HepG2 (cell line): ENCODE data around the gene SELENOS. TPM values are rescaled to one million over a fixed set of nuclear protein-coding genes. Genes with fewer than 3 reads are reported as not detected.

Experiments used
- BRCA1 ChIP-seq: sonication (generic); formaldehyde crosslinking; IDR thresholded peaks from 2 replicates; pipeline ENCODE4 v1.4.0; 2020; ENCODE audit warnings: missing genetic modification reagents
- JUND ChIP-seq: sonication (generic); formaldehyde crosslinking; IDR thresholded peaks from 2 replicates; pipeline ENCODE4 v1.8.0; 2022; ENCODE audit warnings: mild to moderate bottlenecking, missing genetic modification reagents
- KAT7 ChIP-seq: IDR thresholded peaks from 2 replicates; pipeline ENCODE4 v1.6.1; 2018; ENCODE audit warnings: borderline replicate concordance, missing compliant biosample characterization
- KMT2A ChIP-seq: sonication (generic); formaldehyde crosslinking; IDR thresholded peaks from 2 replicates; pipeline ENCODE4 v1.4.0; 2020; ENCODE audit warnings: missing genetic modification reagents
- LBX2 ChIP-seq: sonication (generic); formaldehyde crosslinking; IDR thresholded peaks from 2 replicates; pipeline ENCODE4 v1.5.0; 2020; ENCODE audit warnings: missing genetic modification reagents, mild to moderate bottlenecking, borderline replicate concordance
- MNT ChIP-seq: fragments of 450-650 bp; IDR thresholded peaks from 2 replicates; pipeline ENCODE4 v1.6.1; 2016
- NFYB ChIP-seq: sonication (generic); formaldehyde crosslinking; IDR thresholded peaks from 2 replicates; pipeline ENCODE4 v1.4.0; 2020; ENCODE audit warnings: missing genetic modification reagents
- NR3C1 ChIP-seq: sonication (generic); formaldehyde crosslinking; IDR thresholded peaks from 2 replicates; pipeline ENCODE4 v1.4.0; 2020; ENCODE audit warnings: missing genetic modification reagents
- RNF219 ChIP-seq: sonication (generic); formaldehyde crosslinking; IDR thresholded peaks from 2 replicates; pipeline ENCODE4 v1.5.0; 2020; ENCODE audit warnings: mild to moderate bottlenecking, missing genetic modification reagents
- SP4 ChIP-seq: sonication (generic); formaldehyde crosslinking; IDR thresholded peaks from 2 replicates; pipeline ENCODE4 v1.8.1; 2023; ENCODE audit warnings: mild to moderate bottlenecking, missing genetic modification reagents
- TMF1 ChIP-seq: sonication (generic); formaldehyde crosslinking; IDR thresholded peaks from 2 replicates; pipeline ENCODE4 v1.8.1; 2022; ENCODE audit warnings: low read depth, missing genetic modification reagents
- ZBTB3 ChIP-seq: sonication (generic); formaldehyde crosslinking; IDR thresholded peaks from 2 replicates; pipeline ENCODE4 v1.4.0; 2020; ENCODE audit warnings: low read depth, mild to moderate bottlenecking, moderate library complexity, missing genetic modification reagents, borderline replicate concordance
- ZHX1 ChIP-seq: sonication (generic); formaldehyde crosslinking; IDR thresholded peaks from 2 replicates; pipeline ENCODE4 v1.8.1; 2022; ENCODE audit warnings: low read depth, mild to moderate bottlenecking, missing genetic modification reagents
- ZNF609 ChIP-seq: sonication (generic); formaldehyde crosslinking; IDR thresholded peaks from 2 replicates; pipeline ENCODE4 v1.4.0; 2020; ENCODE audit warnings: mild to moderate bottlenecking, missing genetic modification reagents, borderline replicate concordance
- ZNF7 ChIP-seq: IDR thresholded peaks from 2 replicates; pipeline ENCODE4 v1.6.1; 2016; ENCODE audit warnings: missing biosample characterization, missing genetic modification reagents
- ZNF737 ChIP-seq: sonication (generic); formaldehyde crosslinking; IDR thresholded peaks from 2 replicates; pipeline ENCODE4 v1.5.0; 2020; ENCODE audit warnings: missing genetic modification reagents, mild to moderate bottlenecking, borderline replicate concordance
- polyA plus RNA-seq, 8 experiments: library from polyadenylated mRNA; depleted of rRNA in 3 of 8; stranded (reverse) in 7 of 8; unstranded in 1 of 8; fragments of >200 nt; fragmentation: Illumina TruSeq in 4 of 8; extraction: Trizol in 4 of 8; gene quantifications; 2 replicates each; pipeline versions ENCODE4 v1.2.1 to v1.2.3, GENCODE V29; 2011 to 2016; ENCODE audit warnings: low read depth in 4 of 8, missing spikeins in 1 of 8, mixed read lengths in 1 of 8; ENCODE audit not compliant: insufficient read depth in 1 of 8
- total RNA-seq, 5 experiments: library from RNA; depleted of rRNA; stranded (reverse); fragments of >200 nt; fragmentation: Illumina TruSeq; extraction: Trizol; gene quantifications; 2 replicates each; pipeline ENCODE4 v1.2.3, GENCODE V29; 2016; ENCODE audit warnings: low read depth in 1 of 5

Gene SELENOS
- total and polyA plus RNA-seq, 2 of the 13 experiments (the other 11 are each of a cell fraction or from before 2014, with no cell fraction given) = 63.0 to 66.1 TPM

- TF ChIP-seq RNF219 (CRISPR knock-in tag) = no peak; the same call in 1 of the 2 replicates
- TF ChIP-seq MNT = peak; percentile 82
- no peak; the same call in 1 of the 2 replicates for TF ChIP-seq TMF1 (CRISPR knock-in tag)
- 0 out of 2 replicates have a peak, but pooled peaks have one; percentile 4 for TF ChIP-seq ZNF7 (CRISPR knock-in tag)
- TF ChIP-seq JUND (CRISPR knock-in tag) = no peak
- TF ChIP-seq SP4 (CRISPR knock-in tag) = peak; percentile 96
- TF ChIP-seq ZBTB3 (CRISPR knock-in tag) = peak; percentile 85; the same call in 1 of the 2 replicates
- TF ChIP-seq BRCA1 = no peak
- TF ChIP-seq KMT2A (CRISPR knock-in tag) = peak; percentile 98
- TF ChIP-seq ZNF737 (CRISPR knock-in tag) = no peak
- no peak for TF ChIP-seq NR3C1
- TF ChIP-seq ZHX1 (CRISPR knock-in tag) = peak; percentile 94
- TF ChIP-seq KAT7 (CRISPR knock-in tag) = peak; percentile 99; the same call in 1 of the 2 replicates
- no peak; the same call in 1 of the 2 replicates for TF ChIP-seq LBX2 (CRISPR knock-in tag)
- peak; percentile 52 for TF ChIP-seq NFYB
- TF ChIP-seq ZNF609 = peak; percentile 59; the same call in 1 of the 2 replicates
Measured at GRCh38 chr15:101294731-101295606, 17.7 kb upstream of the SELENOS start, which contains the start of gene SNRPA1 (continued).
